Measurements from ENCODE around the gene SMTNL1.

The SMTNL1 gene

GRCh38 chr11:57536947-57537619 is at the start of gene SMTNL1:
Gene SMTNL1 (plus strand): TSS chr11:57537595. CDS start chr11:57542643, 5,048 bp downstream.
- TF ChIP-seq CTCF (conservative IDR thresholded peaks at IDR 0.05; ENCODE audit: low read depth, low read length), result no peak
- DNase-seq (ENCODE audit: low read depth), result no peak
- H3K4me3 ChIP-seq (ENCODE audit: low read length), result no peak within 1 kb of the TSS

GRCh38 chr11:57487920-57488659 is 49.3 kb upstream of the SMTNL1 start:
- H3K4me3 ChIP-seq (ENCODE audit: low read length), result no peak overlapping the region
- no peak for DNase-seq (ENCODE audit: low read depth)
- TF ChIP-seq CTCF (conservative IDR thresholded peaks at IDR 0.05; ENCODE audit: low read depth, low read length), result no peak

- TF ChIP-seq CTCF (conservative IDR thresholded peaks at IDR 0.05; ENCODE audit: low read depth, low read length), result no peak
- H3K4me3 ChIP-seq (ENCODE audit: low read length), result no peak overlapping the region
- DNase-seq (ENCODE audit: low read depth), result no peak
Observed at GRCh38 chr11:57490456-57491248, 46.7 kb upstream of the SMTNL1 start.

- DNase-seq (ENCODE audit: low read depth), result no peak
- no peak overlapping the region for H3K4me3 ChIP-seq (ENCODE audit: low read length)
- TF ChIP-seq CTCF (conservative IDR thresholded peaks at IDR 0.05; ENCODE audit: low read depth, low read length), result peak; percentile 71
Observed at GRCh38 chr11:57491371-57492061, 45.9 kb upstream of the SMTNL1 start.

GRCh38 chr11:57493507-57494503 is 43.6 kb upstream of the SMTNL1 start:
- DNase-seq (ENCODE audit: low read depth), result no peak
- TF ChIP-seq CTCF (conservative IDR thresholded peaks at IDR 0.05; ENCODE audit: low read depth, low read length), result peak; percentile 99
- no peak overlapping the region for H3K4me3 ChIP-seq (ENCODE audit: low read length)

Measured in retinal pigment epithelial cell (primary cell).